HG02759 (cell line): ENCODE measurements around the gene KRTAP10-8.
"Not testable (repeated sequence)": the region's sequence is repeated elsewhere in the genome, so short reads cannot be mapped to it uniquely, and the experiment has no call there.

Experiments
- ATAC-seq: cut with Tn5 transposase; IDR thresholded peaks from one replicate; pipeline ENCODE4 v1.9.1; 2021; ENCODE audit warnings: mild to moderate bottlenecking, moderate library complexity; ENCODE audit not compliant: unreplicated experiment

KRTAP10-8 gene

DNA sequence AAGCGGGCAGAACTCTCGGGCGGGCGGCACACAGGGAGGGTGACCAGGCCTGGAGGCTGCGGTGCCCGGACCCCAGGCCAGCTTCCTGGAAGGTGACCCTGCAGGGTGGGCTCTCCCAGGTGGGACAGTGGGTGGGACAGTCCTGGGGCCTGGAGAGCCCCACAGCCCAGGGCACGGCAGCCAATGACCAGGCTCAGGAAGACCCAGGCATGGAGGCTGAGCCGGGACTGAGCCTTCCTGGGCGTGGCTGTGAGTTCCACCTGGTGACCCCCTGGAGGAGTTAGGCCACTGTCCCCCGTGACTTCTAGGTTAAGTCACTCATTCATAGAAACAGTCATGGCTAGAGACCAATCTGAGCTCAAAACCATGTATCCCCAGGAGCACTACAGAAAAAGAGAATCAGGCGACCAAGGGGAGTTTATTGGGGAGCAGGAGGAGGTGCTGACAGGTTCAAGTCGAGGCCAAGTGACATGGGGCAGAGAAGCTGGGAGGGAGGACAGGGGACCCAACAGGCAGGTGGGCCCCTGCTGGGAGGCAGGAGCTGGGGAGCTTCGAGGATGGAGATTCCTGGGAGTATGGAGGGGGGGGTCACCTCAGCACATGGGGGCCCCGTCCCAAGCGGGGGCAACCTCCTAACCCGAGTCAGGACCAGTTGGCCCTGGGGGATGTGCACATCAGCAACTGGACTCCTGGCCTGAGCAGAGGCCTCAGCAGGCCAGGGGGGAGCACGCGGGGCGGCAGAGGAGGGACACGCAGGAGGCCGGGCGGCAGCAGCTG lies 32.6 kb upstream of the KRTAP10-8 start:
- ATAC-seq, result no peak

DNA sequence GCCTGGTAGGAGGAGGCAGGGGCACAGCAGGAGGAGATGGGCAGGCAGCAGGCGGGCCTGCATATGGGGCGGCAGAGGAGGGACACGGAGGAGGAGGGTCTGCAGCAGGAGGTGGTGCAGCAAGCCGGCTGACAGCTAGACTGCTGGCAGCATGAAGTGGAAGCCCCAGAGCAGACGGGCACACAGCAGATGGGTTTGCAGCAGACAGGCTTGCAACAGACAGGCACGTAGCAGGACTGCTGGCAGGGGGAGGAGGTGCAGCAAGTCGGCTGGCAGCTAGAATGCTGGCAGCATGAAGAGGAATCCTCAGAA lies 32.1 kb upstream of the KRTAP10-8 start:
- ATAC-seq, result no peak

DNA sequence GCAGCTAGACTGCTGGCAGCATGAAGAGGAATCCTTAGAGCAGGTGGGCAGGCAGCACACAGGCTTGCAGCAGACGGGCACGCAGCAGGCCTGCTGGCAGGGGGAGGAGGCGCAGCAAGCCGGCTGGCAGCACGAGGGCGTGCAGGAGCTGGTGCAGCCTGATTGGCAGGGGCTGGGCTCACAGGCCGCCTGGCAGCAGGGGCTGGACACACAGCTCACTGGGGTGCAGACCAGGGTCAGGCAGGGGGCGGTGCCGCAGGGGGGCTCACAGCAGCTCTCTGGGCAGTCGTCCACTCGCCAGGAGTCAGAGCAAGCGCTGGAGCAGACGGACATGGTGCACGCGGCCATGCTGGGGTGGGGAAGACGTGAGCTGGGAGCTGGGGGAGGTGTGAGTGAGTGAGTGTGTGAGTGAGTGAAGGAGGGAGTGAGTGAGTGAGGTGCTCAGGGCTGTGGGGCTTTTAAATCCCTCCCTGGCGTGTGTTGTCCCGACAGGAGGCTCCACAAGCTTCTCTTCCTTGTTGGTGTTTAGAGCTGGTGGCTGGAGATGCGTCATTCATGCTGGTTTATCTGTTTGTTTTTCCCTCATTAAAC lies 31.6 kb upstream of the KRTAP10-8 start, which contains the start of gene KRTAP10-5:
Gene KRTAP10-5, minus strand, starts transcription at position 374 of the 591 bp plus-strand sequence. Its CDS starts 26 bp downstream, at position 348.
- ATAC-seq, result not testable (repeated sequence)

DNA sequence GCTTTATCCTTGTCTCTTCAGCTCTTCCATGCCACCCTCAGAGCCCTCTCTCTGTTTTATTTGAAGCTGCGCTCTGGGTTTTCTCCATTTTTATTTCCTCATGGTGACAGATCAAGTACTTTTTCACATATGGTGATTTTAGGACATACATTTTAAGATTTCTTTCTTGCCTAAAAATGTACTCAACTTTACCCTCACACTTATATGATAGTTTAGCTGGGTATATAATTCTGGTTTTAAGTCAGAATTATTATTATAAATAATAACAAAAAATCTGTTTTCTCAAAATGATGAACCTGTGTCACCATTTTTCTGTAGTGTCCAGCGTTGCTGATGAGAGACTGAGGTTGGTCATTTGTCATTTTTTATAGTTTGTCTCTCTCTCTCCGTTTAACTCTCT lies 30.7 kb upstream of the KRTAP10-8 start:
- no peak for ATAC-seq

DNA sequence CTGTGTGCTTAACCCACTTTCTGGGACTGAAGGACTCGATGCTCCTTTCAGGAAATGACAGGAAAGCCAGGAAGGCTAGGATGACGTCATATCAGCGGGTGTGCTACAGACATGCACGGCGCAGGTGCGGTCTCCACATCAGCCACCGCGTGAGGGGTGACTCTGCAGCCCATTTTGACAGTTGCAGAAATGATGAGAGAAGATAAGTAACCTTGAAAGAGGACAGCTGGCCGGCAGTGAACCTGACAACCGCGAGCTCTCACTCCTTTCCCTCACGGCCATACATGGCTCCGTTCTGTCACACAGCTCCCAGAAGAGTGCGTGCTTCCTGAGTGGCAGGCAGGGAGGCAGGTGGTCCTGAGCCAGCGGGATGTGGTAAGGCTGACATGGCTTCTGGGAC lies 29.8 kb upstream of the KRTAP10-8 start:
- no peak for ATAC-seq

DNA sequence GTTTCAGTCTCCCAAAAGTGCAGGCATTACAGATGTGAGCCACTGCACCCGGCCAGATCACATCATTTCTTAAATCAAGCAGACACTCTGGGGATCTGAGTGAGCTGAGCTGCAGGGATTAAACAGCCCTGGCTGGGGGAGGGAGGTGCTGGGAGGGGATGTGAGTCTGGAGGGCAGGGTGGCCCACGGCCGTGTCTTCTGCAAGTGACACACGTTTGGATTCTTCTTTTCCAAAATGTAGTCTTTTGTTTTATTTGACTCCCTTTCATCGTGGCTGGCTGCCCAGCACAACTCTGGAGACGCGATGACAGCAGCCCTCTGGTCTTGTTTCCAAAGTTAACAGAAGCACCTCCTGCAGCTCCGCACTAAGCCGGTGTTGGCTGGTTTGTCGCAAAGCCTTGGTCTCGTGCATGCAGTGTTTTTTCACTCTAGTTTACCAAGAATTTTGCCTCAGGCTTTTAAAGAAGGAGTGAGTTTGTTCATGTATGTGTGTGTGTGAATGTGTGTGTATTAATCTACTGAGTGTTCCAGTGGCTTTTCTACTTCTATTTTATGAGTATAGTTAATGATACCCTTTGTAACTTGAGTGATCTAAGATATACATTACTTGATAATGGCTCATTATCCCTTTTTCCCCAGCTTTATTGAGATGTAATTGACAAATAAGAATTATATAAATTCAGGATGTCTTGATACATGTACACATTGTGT lies 28.6 kb upstream of the KRTAP10-8 start:
- no peak for ATAC-seq

DNA sequence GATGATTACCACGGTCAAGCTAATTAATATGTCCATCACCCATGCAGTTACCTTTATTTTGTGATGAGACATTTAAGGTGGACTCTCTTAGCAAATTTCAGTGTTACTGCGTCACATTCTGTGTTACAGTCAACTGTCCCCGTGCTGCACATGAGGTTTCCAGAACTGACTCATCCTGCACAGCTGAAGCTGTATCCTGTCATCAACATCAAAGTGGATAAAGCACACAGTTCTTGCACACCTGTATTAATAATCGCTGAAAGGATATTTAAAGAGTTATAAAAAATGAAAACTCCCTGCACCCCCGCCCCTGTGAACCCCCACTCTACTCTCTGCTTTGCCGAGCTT lies 28.1 kb upstream of the KRTAP10-8 start:
- no peak for ATAC-seq

DNA sequence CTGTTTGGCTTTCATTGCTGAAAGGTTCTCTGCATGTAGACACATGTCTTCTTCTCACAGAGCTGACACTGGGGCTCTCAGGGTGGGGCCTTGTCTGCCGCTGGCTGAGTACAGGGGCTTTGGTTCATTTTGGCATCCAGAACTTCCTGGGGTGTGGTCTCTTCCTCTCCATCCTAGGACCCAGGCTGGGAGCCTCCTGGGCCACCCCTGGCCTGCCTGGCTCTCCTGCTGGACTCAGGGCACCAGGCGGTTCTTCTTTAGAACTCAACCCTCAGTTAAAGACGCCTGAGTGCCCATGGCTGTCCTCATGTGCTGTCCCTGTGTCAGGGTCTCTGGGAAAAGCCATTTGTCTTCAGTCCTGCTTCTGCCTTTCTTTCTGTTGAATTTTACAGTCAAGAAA lies 26.0 kb upstream of the KRTAP10-8 start:
- ATAC-seq, result no peak

DNA sequence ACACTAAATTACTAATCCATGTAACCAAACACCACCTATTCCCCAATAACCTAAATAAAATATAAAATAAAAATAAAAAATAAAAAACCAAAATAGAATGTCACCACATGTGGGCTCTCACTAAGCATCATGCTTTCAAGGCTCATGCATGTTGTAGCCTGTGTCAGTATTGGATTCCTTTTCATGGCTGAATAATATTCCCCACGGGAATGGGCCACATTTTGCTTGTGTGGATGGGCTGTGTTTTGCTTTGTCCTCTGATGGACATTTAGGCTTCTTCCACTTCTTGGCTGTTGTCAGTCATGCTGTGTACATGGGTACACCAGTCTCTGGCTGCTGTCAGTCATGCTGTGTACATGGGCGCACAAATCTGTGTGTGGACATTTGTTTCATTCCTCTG lies 22.8 kb upstream of the KRTAP10-8 start:
- ATAC-seq, result no peak

DNA sequence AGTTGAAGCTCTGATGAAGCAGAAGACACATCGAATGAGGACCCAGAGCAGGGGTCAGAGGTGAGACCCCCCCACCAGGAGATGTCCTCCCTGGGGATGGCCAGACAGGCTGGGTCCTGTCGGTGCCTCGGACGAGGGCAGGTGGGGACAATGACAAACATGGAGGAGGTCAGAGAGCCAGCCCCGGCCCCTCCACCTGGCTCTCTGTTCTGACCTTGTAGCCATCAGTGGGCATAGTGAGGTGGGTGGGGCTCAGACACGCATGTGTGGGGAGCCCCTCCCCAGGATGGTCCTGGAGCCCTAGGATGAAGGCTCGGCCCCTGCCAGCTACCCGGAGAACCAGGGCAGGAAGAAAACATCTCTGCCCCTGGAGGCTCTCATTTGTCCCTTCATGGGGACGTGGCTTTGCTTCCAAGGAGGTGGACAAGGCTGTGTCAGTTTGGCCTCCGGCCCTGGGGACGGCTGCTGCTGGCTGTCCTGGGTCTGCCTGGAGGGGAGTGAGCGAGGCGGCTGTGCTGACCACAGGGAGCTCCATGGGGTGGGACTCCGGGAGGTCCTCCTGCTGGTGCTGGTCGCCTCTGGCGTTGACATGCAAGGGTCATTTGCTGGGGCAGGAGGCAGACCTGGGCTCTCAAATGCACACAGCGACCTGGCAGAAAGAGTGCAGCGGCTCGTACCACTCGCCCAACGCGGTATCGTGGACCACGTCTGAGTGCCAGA lies 22.1 kb upstream of the KRTAP10-8 start:
- no peak for ATAC-seq

DNA sequence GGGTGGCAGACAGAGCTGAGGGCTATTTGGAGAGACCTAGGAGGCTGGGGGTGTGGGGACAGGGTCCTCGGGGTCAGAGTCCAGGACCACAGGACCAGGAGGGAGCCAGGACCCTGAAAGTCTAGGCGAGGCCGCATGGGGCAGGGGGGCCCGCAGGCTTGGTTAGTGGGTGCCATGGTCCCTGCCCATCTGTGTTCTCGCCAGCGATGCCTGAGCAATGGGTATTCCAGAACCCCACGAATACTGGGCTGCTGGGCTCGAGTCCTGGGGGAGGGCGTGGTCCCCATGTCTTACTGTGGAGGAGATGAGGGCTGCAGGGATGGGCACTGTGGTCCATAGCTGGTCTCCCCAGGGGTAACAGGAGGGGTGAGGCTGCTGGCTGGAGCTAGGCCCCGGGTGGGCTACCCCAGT lies 21.6 kb upstream of the KRTAP10-8 start:
- no peak for ATAC-seq

DNA sequence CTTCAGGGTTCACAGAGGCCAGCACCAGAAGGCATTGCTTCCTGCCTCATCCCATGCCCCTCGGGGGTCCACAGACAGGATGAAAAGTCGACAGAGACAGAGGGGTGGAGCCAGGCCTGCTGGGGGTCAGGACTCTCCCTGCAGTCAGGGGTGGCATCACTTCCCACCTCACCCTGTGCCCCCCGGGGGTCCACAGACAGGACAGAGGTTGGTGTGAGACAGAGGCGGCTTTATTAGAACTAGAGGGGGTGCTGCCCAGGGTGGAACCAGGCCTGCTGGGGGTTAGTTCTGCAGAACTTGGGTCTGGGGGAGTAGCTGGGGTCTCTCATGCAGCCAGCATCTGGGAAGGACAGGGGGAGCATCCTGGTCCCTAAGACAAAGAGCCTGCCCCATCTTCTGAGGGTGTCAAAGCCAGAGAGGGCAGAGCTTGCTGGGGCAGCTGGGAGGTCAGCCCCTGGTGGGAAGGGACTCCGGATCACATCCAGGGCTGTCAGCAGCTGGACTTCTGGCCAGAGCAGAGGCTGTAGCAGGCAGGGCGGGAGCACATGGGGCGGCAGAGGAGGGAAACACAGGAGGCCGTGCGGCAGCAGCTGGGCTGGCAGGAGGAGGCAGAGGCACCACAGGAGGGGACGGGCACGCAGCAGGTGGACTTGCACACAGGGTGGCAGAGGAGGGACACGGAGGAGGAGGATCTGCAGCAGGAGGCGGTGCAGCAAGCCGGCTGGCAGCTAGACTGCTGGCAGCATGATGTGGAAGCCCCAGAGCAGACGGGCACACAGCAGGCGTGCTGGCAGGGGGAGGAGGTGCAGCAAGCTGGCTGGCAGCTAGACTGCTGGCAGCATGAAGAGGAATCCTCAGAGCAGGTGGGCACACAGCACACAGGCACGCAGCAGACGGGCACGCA lies 20.7 kb upstream of the KRTAP10-8 start:
- not testable (repeated sequence) for ATAC-seq

DNA sequence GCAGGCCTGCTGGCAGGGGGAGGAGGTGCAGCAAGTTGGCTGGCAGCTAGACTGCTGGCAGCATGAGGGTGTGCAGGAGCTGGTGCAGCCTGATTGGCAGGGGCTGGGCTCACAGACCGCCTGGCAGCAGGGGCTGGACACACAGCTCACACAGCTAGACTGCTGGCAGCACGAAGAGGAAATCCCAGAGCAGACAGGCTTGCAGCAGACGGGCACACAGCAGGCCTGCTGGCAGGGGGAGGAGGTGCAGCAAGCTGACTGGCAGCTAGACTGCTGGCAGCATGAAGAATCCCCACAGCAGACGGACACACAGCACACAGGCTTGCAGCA lies 20.1 kb upstream of the KRTAP10-8 start:
- ATAC-seq, result not testable (repeated sequence)

DNA sequence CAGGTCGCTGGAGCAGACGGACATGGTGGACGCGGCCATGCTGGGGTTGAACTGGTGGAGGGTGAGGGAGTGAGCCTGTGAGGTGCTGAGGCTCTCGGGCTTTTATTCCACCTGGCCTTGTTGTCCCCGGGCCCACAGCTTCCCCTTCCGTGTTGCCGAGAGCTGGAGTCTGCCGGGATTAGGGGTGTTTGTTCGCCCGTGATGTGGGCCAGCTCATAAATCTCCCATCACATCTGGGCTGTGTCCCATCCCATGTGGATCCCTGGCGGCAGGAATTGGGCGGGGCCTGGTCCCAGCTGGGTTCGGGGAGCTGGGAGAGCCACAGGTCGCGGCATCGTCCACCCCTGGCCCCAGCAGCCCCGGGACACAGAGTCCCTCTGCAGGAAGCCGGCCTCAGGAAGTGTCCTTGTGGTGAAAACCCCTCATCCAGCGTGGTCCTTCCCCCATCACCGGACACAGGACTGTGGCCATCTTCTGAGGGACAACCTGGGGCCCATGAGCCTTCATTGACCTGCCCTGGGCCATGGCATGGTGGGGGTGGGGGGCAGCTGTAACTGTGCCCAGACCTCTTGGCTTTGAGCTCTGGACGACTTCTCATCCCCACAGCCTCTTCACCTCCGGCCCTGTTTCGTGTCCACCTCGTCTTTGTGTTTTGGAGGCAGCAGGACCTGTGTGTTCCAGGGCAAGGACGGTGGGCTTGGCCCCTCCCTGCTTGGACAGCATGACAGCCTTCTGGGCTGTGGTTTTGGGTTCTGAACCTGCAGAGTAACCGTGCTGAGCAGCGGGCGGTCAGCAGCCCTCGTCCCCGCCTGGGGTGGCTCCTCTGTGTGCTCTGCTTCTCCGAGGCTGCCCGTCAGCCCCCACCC lies 19.2 kb upstream of the KRTAP10-8 start, which contains the start of gene KRTAP10-6:
Gene KRTAP10-6, minus strand, starts transcription at position 60 of the 866 bp plus-strand sequence. Its CDS starts 21 bp downstream, at position 39.
- no peak for ATAC-seq

DNA sequence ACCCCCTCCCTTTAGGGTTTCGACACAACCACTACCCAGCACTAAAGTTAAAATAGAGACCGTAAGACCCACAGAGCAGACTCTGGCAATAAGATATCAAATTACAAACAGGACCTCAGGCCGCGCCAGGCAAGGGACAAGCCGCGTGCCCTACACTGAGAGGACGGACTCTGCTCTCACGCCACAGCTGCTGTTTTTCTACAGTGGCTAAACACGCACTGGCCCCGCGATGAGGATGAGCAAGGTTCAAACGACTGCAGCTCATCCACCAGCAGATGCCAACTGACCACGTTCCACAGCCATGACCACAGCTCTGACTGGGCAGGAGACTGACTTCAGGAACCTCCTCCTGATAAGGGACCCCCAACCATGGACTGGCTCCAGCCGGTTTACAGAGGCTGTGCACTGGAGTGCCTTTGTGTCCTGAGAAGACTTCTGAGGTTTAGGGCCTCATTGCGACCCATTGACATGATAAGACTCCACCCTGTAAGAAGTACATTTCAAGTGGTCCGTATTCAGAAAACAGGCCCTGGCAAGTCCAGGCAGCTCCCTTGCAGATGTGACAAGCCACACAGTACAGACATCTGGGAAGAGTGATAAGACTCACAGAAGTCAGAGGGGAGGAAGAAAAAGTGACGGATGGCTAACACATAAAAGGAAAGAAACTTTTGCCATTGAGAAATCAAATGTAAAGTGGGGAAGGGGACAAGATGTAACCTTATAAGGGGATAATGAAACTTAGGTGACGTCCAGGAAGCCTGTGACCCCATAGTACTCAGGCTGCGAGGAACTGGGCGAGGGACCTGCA lies 18.1 kb upstream of the KRTAP10-8 start:
- no peak for ATAC-seq

DNA sequence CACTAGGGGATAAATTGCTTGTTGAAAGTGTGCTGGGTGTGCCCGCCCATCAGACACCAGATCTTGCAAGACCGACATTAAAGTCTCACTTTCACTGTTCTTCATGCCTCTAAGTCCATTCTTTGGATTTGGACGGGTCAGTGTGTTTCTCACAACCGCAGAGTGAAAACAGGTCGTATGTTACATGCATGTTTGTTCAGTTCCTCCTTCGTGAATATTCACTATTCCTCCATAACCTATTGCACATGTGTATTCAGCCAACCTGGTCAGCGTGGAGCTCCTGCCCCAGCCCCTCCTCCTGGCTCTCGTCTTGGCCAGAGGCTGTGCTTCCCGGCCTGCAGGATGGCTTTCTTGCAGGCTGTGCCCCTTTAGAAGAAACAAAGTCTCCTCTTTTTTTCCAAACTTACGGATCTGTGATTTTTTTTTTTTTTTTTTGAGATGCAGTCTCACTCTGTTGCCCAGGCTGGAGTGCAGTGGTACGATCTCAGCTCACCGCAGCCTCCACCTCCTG lies 17.4 kb upstream of the KRTAP10-8 start:
- no peak for ATAC-seq

DNA sequence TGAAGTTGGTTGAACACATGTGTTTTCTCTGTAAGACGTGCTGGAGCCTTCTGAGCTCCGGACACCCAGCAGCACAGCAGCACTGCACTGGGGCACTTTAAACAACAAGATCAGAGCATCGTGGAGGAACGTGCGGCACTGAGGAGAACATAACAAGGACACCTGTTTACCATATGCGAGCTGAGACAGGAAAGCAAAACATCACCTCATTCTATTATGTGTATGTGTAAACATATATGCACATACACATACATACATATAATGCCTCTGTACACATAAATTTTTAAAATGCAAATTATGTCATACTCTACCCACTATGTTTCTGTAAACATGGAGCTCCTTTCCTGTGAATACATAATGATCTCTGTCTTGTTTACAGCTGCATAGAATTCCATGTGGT lies 16.4 kb upstream of the KRTAP10-8 start:
- no peak for ATAC-seq

DNA sequence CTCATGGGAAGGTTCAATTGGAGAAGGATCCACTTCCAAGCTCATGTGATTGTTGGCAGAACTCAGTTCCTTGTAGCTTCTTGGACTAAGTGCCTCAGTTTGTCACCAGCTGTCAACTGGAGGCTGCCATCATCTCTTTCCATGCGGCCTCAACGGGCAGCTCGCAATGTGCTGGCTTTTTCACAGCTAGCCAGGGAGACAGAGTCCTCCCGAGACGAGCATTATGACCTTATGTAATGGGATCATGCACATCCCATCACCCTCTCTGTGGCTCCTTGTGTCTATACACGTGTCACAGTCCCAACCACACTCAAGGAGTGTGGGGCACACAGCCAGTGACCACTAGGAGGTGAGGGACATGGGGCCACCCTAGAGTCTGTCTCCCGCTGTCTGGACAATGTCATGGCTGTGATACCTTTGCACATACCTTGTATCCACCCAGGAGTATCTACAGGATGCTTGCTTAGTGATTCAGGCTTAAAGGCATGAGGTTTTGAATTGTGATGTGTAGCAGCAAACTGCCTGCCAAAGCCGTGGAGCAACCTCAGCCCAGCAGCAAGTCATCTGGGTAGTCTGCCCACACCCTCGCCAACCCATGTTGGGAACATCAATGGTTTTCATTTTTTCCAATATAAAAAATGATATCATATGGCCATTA lies 15.7 kb upstream of the KRTAP10-8 start:
- ATAC-seq, result no peak
